ENCODE results near the gene RWDD4. TPM values are rescaled to one million over a fixed set of nuclear protein-coding genes. Genes with fewer than 3 reads are reported as not detected.

RWDD4 gene
- total and polyA plus RNA-seq, 9 of the 15 experiments (the other 6 are each of a cell fraction or from before 2014, with no cell fraction given), result 8.4 to 32.5 (median 24.2) TPM

GRCh38 chr4:183666088-183666487, 7.1 kb upstream of the RWDD4 start:
- H2AFZ ChIP-seq (ENCODE audit: low read depth, low read length), result no peak overlapping the region
- in situ Hi-C loops (cut with MboI) (no loop called here), intact Hi-C loops (cut with micrococcal nuclease) (no loop called here)
- DNase-seq (ENCODE audit: extremely low read depth in 1 of 4, low spot score in 3 of 4), result no peak
- H3K4me1 ChIP-seq (replicated peaks in 1 of 2; ENCODE audit: control insufficient read depth in 2 of 2, insufficient read depth in 2 of 2, low read length in 2 of 2), result no peaks in the 10 kb centered on the region
- no peaks in the 10 kb centered on the region for H3K27me3 ChIP-seq (ENCODE audit: control insufficient read depth in 2 of 2, insufficient read depth in 2 of 2, low read length in 2 of 2)
- no peak for FAIRE-seq
- H3K4me2 ChIP-seq (ENCODE audit: insufficient read depth, low read length), result no peak overlapping the region
- POLR2A ChIA-PET, result interaction anchor here (0.6 kb wide), 1 partner anchor 45 kb away, joined by 3 read pairs; no protein-coding TSS in a partner anchor
- H3K4me3 ChIP-seq, result no peak overlapping the region
- H4K20me1 ChIP-seq (replicated peaks; ENCODE audit: control insufficient read depth, insufficient read depth, low read length), result no peaks in the 10 kb centered on the region
- no peaks in the 10 kb centered on the region for H3K9me1 ChIP-seq (ENCODE audit: control insufficient read depth, insufficient read depth, low read length)
- no peaks in the 10 kb centered on the region for H3K9me3 ChIP-seq (replicated peaks; ENCODE audit: control insufficient read depth, insufficient read depth, low read depth, low read length)
- no peak overlapping the region for H3K27ac ChIP-seq (ENCODE audit: extremely low read depth, low read depth, low read length)
- BruUV-seq (replicated peaks), result no TSS peak
- CTCF ChIA-PET (ENCODE audit: low intra/inter-chr PET ratio), result no interaction called here
- peaks cover 62% of the 10 kb centered on the region for H3K36me3 ChIP-seq (ENCODE audit: control insufficient read depth, insufficient read depth, low read length)
- peaks cover 12% of the 10 kb centered on the region for H3K79me2 ChIP-seq (ENCODE audit: control insufficient read depth, insufficient read depth, low read length)
- 92% methylated on average over 1 of the region's 1 CpG for WGBS (ENCODE audit: insufficient coverage, low coverage, missing lambda C conversion rate)
- ATAC-seq, result no peak
- H3K9ac ChIP-seq (ENCODE audit: insufficient read depth in 1 of 2, low read depth in 2 of 2, low read length in 2 of 2), result no peak overlapping the region
- TF ChIP-seq PHB (CRISPR knock-in tag; IDR thresholded peaks at IDR 0.05) (no peak), ZNF263 (CRISPR knock-in tag; IDR thresholded peaks at IDR 0.05; ENCODE audit: borderline replicate concordance) (no peak), IFI16 (CRISPR knock-in tag; IDR thresholded peaks at IDR 0.05) (no peak), HIVEP1 (CRISPR knock-in tag; IDR thresholded peaks at IDR 0.05) (no peak), ETS2 (tag; IDR thresholded peaks at IDR 0.05; ENCODE audit: borderline replicate concordance, poor library complexity, severe bottlenecking) (no peak), ZNF146 (CRISPR knock-in tag; IDR thresholded peaks at IDR 0.05; ENCODE audit: unreplicated experiment) (no peak), SRSF1 (IDR thresholded peaks at IDR 0.05; ENCODE audit: low read depth, low read length) (no peak), BMI1 (IDR thresholded peaks at IDR 0.05; ENCODE audit: low read length) (no peak), ZNF165 (CRISPR knock-in tag; IDR thresholded peaks at IDR 0.05; ENCODE audit: borderline replicate concordance) (no peak), CTCFL (IDR thresholded peaks at IDR 0.05; ENCODE audit: borderline replicate concordance, insufficient read depth, low read depth, low read length, poor library complexity, severe bottlenecking) (no peak)
